ENCODE results near the gene MARK1. TPM values are rescaled to one million over a fixed set of nuclear protein-coding genes. Genes with fewer than 3 reads are reported as not detected.

The MARK1 gene
- total RNA-seq, 1 donor from 2014 or later = 13.2 TPM

DNA sequence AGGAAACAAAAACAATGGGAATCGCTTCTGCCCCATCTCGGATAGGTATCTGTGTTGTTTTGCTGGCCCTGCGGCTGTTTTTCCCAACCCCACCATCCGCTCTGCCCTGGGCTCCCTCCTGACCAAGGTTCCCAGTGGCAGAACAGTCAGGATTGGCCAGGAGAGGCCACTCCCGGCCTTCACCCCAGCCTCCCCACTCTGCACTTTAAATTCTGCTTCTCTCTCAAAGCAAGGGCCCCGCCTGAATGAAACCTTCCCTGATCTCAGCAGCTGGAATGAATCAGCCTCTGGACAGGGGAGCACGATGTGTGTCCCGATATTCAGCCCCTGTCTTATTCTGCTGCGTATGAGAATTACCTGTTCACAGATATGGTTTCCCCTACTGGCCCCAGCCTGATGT is 178.5 kb downstream of the MARK1 start:
- H3K27ac Mint-ChIP-seq = no peak overlapping the region

DNA sequence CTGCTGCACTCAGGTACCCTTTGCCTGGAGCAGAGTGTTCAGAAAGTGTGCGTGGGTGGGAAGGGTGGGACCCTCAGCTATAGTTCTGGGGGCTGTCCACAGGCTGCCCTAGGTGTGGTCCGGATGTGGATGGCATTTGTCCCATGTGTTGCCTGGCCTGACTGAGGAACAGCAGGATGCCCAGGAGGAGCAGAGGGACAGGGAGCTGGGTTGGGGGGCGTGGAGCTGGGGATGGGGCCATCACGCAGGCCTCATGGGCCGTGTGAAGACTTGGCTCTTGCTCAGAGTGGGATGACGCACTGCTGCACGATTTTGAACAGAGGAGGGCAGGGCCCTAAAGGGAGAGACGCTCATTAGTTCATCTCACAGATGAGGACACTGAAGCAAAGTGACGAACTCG is 179.2 kb downstream of the MARK1 start:
- H3K4me1 Mint-ChIP-seq = no peaks in the 10 kb centered on the region
- Histone ChIP-seq H3F3A (ENCODE audit: low read depth) (no peaks in the 10 kb centered on the region), H3K9ac (no peak overlapping the region), H3K4me3 (no peak overlapping the region), H4K20me1 (ENCODE audit: low read depth) (no peaks in the 10 kb centered on the region), H3K9me3 (ENCODE audit: low read depth) (no peaks in the 10 kb centered on the region), H2AFZ (replicated peaks) (no peak overlapping the region), H3K79me2 (ENCODE audit: low read depth) (no peaks in the 10 kb centered on the region), H3K4me1 (no peaks in the 10 kb centered on the region), H3K36me3 (no peaks in the 10 kb centered on the region), H3K27ac (no peak overlapping the region), H3K27me3 (no peaks in the 10 kb centered on the region), H3K4me2 (no peak overlapping the region)
- H3K9me3 Mint-ChIP-seq = peaks cover 3% of the 10 kb centered on the region
- H3K36me3 Mint-ChIP-seq = no peaks in the 10 kb centered on the region
- peaks cover 3% of the 10 kb centered on the region for H3K27me3 Mint-ChIP-seq (ENCODE audit: insufficient read depth, low read depth)
- TF ChIP-seq, protein P1, sequence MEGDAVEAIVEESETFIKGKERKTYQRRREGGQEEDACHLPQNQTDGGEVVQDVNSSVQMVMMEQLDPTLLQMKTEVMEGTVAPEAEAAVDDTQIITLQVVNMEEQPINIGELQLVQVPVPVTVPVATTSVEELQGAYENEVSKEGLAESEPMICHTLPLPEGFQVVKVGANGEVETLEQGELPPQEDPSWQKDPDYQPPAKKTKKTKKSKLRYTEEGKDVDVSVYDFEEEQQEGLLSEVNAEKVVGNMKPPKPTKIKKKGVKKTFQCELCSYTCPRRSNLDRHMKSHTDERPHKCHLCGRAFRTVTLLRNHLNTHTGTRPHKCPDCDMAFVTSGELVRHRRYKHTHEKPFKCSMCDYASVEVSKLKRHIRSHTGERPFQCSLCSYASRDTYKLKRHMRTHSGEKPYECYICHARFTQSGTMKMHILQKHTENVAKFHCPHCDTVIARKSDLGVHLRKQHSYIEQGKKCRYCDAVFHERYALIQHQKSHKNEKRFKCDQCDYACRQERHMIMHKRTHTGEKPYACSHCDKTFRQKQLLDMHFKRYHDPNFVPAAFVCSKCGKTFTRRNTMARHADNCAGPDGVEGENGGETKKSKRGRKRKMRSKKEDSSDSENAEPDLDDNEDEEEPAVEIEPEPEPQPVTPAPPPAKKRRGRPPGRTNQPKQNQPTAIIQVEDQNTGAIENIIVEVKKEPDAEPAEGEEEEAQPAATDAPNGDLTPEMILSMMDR (IDR thresholded peaks at IDR 0.05) = no peak
- no peak for TF ChIP-seq EZH2 (IDR thresholded peaks at IDR 0.05)
- no peak for TF ChIP-seq EZH2phosphoT487 (IDR thresholded peaks at IDR 0.05)
- H3K27ac Mint-ChIP-seq = no peak overlapping the region
- no peak for DNase-seq (ENCODE audit: low spot score)
- H3K4me3 Mint-ChIP-seq = no peak overlapping the region

More for the DNA sequence above, 178.5 kb downstream of the MARK1 start:
- Mint-ChIP-seq H3K9me3 (peaks cover 5% of the 10 kb centered on the region), H3K36me3 (no peaks in the 10 kb centered on the region), H3K4me1 (no peaks in the 10 kb centered on the region), H3K27me3 (ENCODE audit: insufficient read depth, low read depth) (peaks cover 3% of the 10 kb centered on the region), H3K4me3 (no peak overlapping the region)
- Histone ChIP-seq H3K79me2 (ENCODE audit: low read depth) (no peaks in the 10 kb centered on the region), H3F3A (ENCODE audit: low read depth) (no peaks in the 10 kb centered on the region), H3K9ac (no peak overlapping the region), H4K20me1 (ENCODE audit: low read depth) (no peaks in the 10 kb centered on the region), H3K4me3 (no peak overlapping the region), H3K4me2 (no peak overlapping the region), H3K27ac (no peak overlapping the region), H3K36me3 (no peaks in the 10 kb centered on the region), H3K27me3 (no peaks in the 10 kb centered on the region), H3K9me3 (ENCODE audit: low read depth) (no peaks in the 10 kb centered on the region), H2AFZ (replicated peaks) (no peak overlapping the region), H3K4me1 (no peaks in the 10 kb centered on the region)
- TF ChIP-seq EZH2 (IDR thresholded peaks at IDR 0.05) = no peak
- TF ChIP-seq, protein P1 (IDR thresholded peaks at IDR 0.05) = no peak
- TF ChIP-seq EZH2phosphoT487 (IDR thresholded peaks at IDR 0.05) = no peak
- no peak for DNase-seq (ENCODE audit: low spot score)

DNA sequence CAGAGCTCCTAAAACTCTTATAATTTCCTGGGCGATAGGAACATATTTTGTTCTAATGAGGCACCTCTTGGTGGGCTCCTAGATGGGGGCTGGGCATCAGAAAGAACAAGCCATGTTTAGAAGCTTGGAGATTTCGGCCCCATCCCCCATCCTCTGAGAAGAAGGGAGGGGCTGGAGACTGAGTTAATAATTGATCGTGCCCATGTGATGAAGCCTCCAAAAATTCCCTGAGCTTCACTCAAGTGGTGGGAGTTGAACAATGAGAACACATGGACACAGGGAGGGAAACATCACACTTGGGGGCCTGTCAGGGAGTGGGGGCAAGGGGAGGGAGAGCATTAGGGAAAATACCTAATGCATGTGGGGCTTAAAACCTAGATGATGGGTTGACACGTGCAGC is 180.3 kb downstream of the MARK1 start:
- Histone ChIP-seq H4K20me1 (ENCODE audit: low read depth) (no peaks in the 10 kb centered on the region), H3K9ac (no peak overlapping the region), H3K27me3 (no peaks in the 10 kb centered on the region), H3K4me1 (no peaks in the 10 kb centered on the region), H3K27ac (no peak overlapping the region), H3K4me3 (no peak overlapping the region), H2AFZ (replicated peaks) (no peak overlapping the region), H3K79me2 (ENCODE audit: low read depth) (no peaks in the 10 kb centered on the region), H3K36me3 (no peaks in the 10 kb centered on the region), H3K4me2 (no peak overlapping the region), H3F3A (ENCODE audit: low read depth) (no peaks in the 10 kb centered on the region), H3K9me3 (ENCODE audit: low read depth) (no peaks in the 10 kb centered on the region)
- Mint-ChIP-seq H3K36me3 (no peaks in the 10 kb centered on the region), H3K9me3 (no peaks in the 10 kb centered on the region), H3K27ac (no peak overlapping the region), H3K4me3 (no peak overlapping the region), H3K4me1 (no peaks in the 10 kb centered on the region), H3K27me3 (ENCODE audit: insufficient read depth, low read depth) (peaks cover 3% of the 10 kb centered on the region)
- TF ChIP-seq, protein P1 (IDR thresholded peaks at IDR 0.05) = no peak
- TF ChIP-seq EZH2phosphoT487 (IDR thresholded peaks at IDR 0.05) (no peak), EZH2 (IDR thresholded peaks at IDR 0.05) (no peak)
- no peak for DNase-seq (ENCODE audit: low spot score)
